SU-DHL-6 (cell line): ENCODE measurements around the gene PGAM2.

Source experiments
- H2AFZ ChIP-seq: fragments of 200-600 bp; sonication (generic); 2 replicates; pipeline ENCODE4 v1.6.1; 2014; ENCODE audit warnings: low read depth, mild to moderate bottlenecking, moderate library complexity, mixed read lengths, antibody characterized with exemption, low read length; ENCODE audit not compliant: severe bottlenecking
- H3F3A ChIP-seq: fragments of 200-600 bp; shearing (Covaris generic); 2 replicates; pipeline ENCODE4 v1.6.0; 2016; ENCODE audit warnings: antibody characterized with exemption, mild to moderate bottlenecking; ENCODE audit not compliant: insufficient read depth
- H3K27ac ChIP-seq: fragments of 200-600 bp; sonication (generic); 2 replicates; pipeline ENCODE4 v1.5.1; 2016; ENCODE audit warnings: low read depth, mild to moderate bottlenecking, low read length, moderate library complexity, mixed read lengths
- H3K27me3 ChIP-seq: fragments of 200-600 bp; sonication (generic), shearing (Covaris generic); 2 replicates; pipeline ENCODE4 v1.6.0; 2014; ENCODE audit warnings: mild to moderate bottlenecking, low read length
- H3K36me3 ChIP-seq: fragments of 200-600 bp; sonication (generic); 2 replicates; pipeline ENCODE4 v1.6.1; 2014; ENCODE audit warnings: mild to moderate bottlenecking, low read length, mixed read lengths
- H3K4me2 ChIP-seq: fragments of 300-600, 200-600 bp; shearing (Covaris generic), sonication (generic); 2 replicates; pipeline ENCODE4 v1.6.0; 2014; ENCODE audit warnings: low read length, low read depth, mild to moderate bottlenecking; ENCODE audit not compliant: poor library complexity, severe bottlenecking
- H3K4me3 ChIP-seq: fragments of 200-600 bp; sonication (generic); 2 replicates; pipeline ENCODE4 v1.5.1; 2014; ENCODE audit warnings: antibody characterized with exemption, low read length, mild to moderate bottlenecking, mixed read lengths; ENCODE audit not compliant: insufficient read depth, poor library complexity, severe bottlenecking
- H3K79me2 ChIP-seq: fragments of 200-600 bp; sonication (generic); 2 replicates; pipeline ENCODE4 v1.6.1; 2014; ENCODE audit warnings: mild to moderate bottlenecking, low read length, moderate library complexity; ENCODE audit not compliant: insufficient read depth
- H3K9ac ChIP-seq: fragments of 200-600 bp; sonication (generic); 2 replicates; pipeline ENCODE4 v1.7.0; 2014; ENCODE audit warnings: mild to moderate bottlenecking, low read length
- H3K9me2 ChIP-seq: fragments of 200-600 bp; sonication (generic); replicated peaks from 2 replicates; pipeline ENCODE4 v1.6.1; 2014; ENCODE audit warnings: low read length; ENCODE audit not compliant: insufficient read depth
- H3K9me3 ChIP-seq: fragments of 200-600 bp; sonication (generic); 2 replicates; pipeline ENCODE4 v1.6.1; 2014; ENCODE audit warnings: low read length, mixed read lengths; ENCODE audit not compliant: insufficient read depth
- H4K20me1 ChIP-seq: fragments of 200-600 bp; sonication (generic); 2 replicates; pipeline ENCODE4 v1.6.1; 2014; ENCODE audit warnings: low read depth, mild to moderate bottlenecking, antibody characterized with exemption, low read length, moderate library complexity, mixed read lengths
- CTCF ChIP-seq: fragments of 200-600 bp; sonication (generic); IDR thresholded peaks from one replicate; pipeline ENCODE4 v1.5.1; 2017; ENCODE audit warnings: antibody characterized with exemption, mild to moderate bottlenecking, low read length, moderate library complexity; ENCODE audit not compliant: insufficient read depth, poor library complexity, severe bottlenecking
- EZH2phosphoT487 ChIP-seq: fragments of 200-600 bp; sonication (generic), shearing (Covaris generic); conservative IDR thresholded peaks from 2 replicates; pipeline ENCODE4 v1.6.1; 2018; ENCODE audit warnings: mild to moderate bottlenecking, antibody characterized with exemption, low read length, moderate library complexity, mixed read lengths

PGAM2 gene

GRCh38 chr7:44062903-44063295 lies 2.5 kb downstream of the PGAM2 start:
- Histone ChIP-seq H3K4me3 (no peak overlapping the region), H4K20me1 (no peaks in the 10 kb centered on the region; the same call in 1 of the 2 replicates), H3K27me3 (no peaks in the 10 kb centered on the region), H3K27ac (no peak overlapping the region), H3K4me2 (no peak overlapping the region), H2AFZ (no peak overlapping the region), H3K9me3 (no peaks in the 10 kb centered on the region), H3F3A (0 out of 2 replicates have a peak, but pooled peaks cover 6% of the 10 kb centered on the region), H3K36me3 (peaks cover 12% of the 10 kb centered on the region; the same call in 1 of the 2 replicates), H3K9ac (no peak overlapping the region), H3K9me2 (no peaks in the 10 kb centered on the region), H3K79me2 (no peaks in the 10 kb centered on the region)
- TF ChIP-seq EZH2phosphoT487 (no peak), CTCF (no peak)

DNA sequence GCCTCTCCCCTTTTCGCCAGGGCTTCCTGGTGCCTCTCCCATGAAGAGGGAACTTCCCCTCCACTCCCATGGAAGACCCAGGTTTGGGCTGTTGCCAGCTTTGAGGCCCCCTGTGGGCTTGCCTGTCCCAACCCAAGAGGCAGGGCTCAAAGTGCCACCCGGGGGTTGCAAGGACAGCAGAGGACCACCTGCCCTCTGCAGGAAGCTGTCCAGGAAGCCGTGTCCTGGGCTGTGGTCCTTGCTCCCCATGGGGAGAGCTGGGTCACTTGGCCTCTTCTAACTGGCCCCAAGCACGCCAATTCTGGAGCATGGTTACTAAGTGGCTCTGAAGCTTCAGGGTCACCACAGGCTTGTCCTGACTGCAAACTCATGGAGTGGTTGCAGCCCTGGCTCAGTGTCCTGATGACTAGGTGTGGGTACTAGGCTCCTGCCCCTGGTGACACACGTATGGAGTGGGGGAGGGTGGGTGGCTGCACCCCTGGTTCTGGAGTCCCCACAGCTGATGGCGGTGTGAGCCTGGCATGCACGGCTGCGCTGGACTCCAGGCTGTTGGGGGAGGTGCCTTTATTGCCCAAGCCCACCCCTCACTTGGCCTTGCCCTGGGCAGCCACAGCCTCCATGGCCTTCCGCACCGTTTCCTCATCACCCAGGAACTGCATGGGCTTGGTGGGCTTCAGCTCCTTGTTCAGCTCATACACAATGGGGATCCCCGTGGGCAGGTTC lies 3.0 kb downstream of the PGAM2 start:
- no peak for TF ChIP-seq CTCF
- no peak for TF ChIP-seq EZH2phosphoT487
- Histone ChIP-seq H3K79me2 (no peaks in the 10 kb centered on the region), H3K4me2 (no peak overlapping the region), H3K27me3 (no peaks in the 10 kb centered on the region), H3F3A (0 out of 2 replicates have a peak, but pooled peaks cover 6% of the 10 kb centered on the region), H3K4me3 (no peak overlapping the region), H3K36me3 (peaks cover 14% of the 10 kb centered on the region; the same call in 1 of the 2 replicates), H3K9ac (no peak overlapping the region), H4K20me1 (no peaks in the 10 kb centered on the region; the same call in 1 of the 2 replicates), H3K9me2 (no peaks in the 10 kb centered on the region), H3K9me3 (no peaks in the 10 kb centered on the region), H3K27ac (no peak overlapping the region), H2AFZ (no peak overlapping the region)

- no peak overlapping the region for H2AFZ ChIP-seq
- no peaks in the 10 kb centered on the region for H3K9me2 ChIP-seq
- H3K27ac ChIP-seq: no peak overlapping the region
- no peak for TF ChIP-seq EZH2phosphoT487
- no peak for TF ChIP-seq CTCF
- no peaks in the 10 kb centered on the region for H3K27me3 ChIP-seq
- peaks cover 3% of the 10 kb centered on the region; the same call in 1 of the 2 replicates for H3K79me2 ChIP-seq
- H3K36me3 ChIP-seq: peaks cover 14% of the 10 kb centered on the region; the same call in 1 of the 2 replicates
- no peak overlapping the region for H3K9ac ChIP-seq
- H4K20me1 ChIP-seq: no peaks in the 10 kb centered on the region; the same call in 1 of the 2 replicates
- no peak overlapping the region for H3K4me3 ChIP-seq
- H3K4me2 ChIP-seq: no peak overlapping the region
- 0 out of 2 replicates have a peak, but pooled peaks cover 6% of the 10 kb centered on the region for H3F3A ChIP-seq
- no peaks in the 10 kb centered on the region for H3K9me3 ChIP-seq
These were observed 3.7 kb downstream of the PGAM2 start for GRCh38 chr7:44061645-44062179.
